Pulmonary artery endothelial cell (primary cell): ENCODE results near the gene GPR153. TPM values are rescaled to one million over a fixed set of nuclear protein-coding genes. Genes with fewer than 3 reads are reported as not detected.
"Not testable (repeated sequence)": the region's sequence is repeated elsewhere in the genome, so short reads cannot be mapped to it uniquely, and the experiment has no call there.

Experiments
- DNase-seq: peaks from one replicate; pipeline ENCODE4 v3.0.0-alpha.2; 2011; ENCODE audit warnings: low read depth, low spot score
- total RNA-seq: library from RNA; depleted of rRNA; stranded (reverse); fragments of >200 nt; gene quantifications from 2 replicates; pipeline ENCODE4 v1.2.3, GENCODE V29; 2014

The GPR153 gene
- total RNA-seq = 1.8 and 2.5 TPM in 2 replicates

GRCh38 chr1:6260961-6261614 is at the start of gene GPR153:
TSS of gene GPR153 (minus strand) at chr1:6261098. CDS start at chr1:6254905, 6,193 bp downstream.
- DNase-seq = no peak

GRCh38 chr1:6310116-6310848 is 49.4 kb upstream of the GPR153 start:
- DNase-seq = no peak

GRCh38 chr1:6309564-6309963 is 48.7 kb upstream of the GPR153 start:
- DNase-seq = no peak

GRCh38 chr1:6308449-6308848 is 47.6 kb upstream of the GPR153 start:
- no peak for DNase-seq

- DNase-seq = not testable (repeated sequence)
Measured at GRCh38 chr1:6307682-6308081, 46.8 kb upstream of the GPR153 start.

- no peak for DNase-seq
Measured at GRCh38 chr1:6307099-6307498, 46.2 kb upstream of the GPR153 start.

- DNase-seq = no peak
Measured at GRCh38 chr1:6303397-6304012, 42.6 kb upstream of the GPR153 start.

- no peak for DNase-seq
Measured at GRCh38 chr1:6302568-6302967, 41.7 kb upstream of the GPR153 start.

GRCh38 chr1:6301526-6301925 is 40.6 kb upstream of the GPR153 start:
- DNase-seq = no peak

GRCh38 chr1:6300342-6301048 is 39.6 kb upstream of the GPR153 start:
- DNase-seq = no peak

- DNase-seq = no peak
Measured at GRCh38 chr1:6299557-6300165, 38.8 kb upstream of the GPR153 start.

GRCh38 chr1:6298940-6299465 is 38.1 kb upstream of the GPR153 start:
- DNase-seq = no peak

GRCh38 chr1:6298530-6298929 is 37.6 kb upstream of the GPR153 start:
- DNase-seq = no peak

GRCh38 chr1:6295910-6296309 is 35.0 kb upstream of the GPR153 start:
- DNase-seq = no peak

GRCh38 chr1:6294890-6295556 is 34.1 kb upstream of the GPR153 start:
- DNase-seq = no peak

GRCh38 chr1:6294080-6294889 is 33.4 kb upstream of the GPR153 start:
- DNase-seq = no peak

- no peak for DNase-seq
Measured at GRCh38 chr1:6292102-6292501, 31.2 kb upstream of the GPR153 start.

- no peak for DNase-seq
Measured at GRCh38 chr1:6288665-6289064, 27.8 kb upstream of the GPR153 start.

- DNase-seq = no peak
Measured at GRCh38 chr1:6288026-6288425, 27.1 kb upstream of the GPR153 start.

GRCh38 chr1:6287431-6287886 is 26.6 kb upstream of the GPR153 start:
- no peak for DNase-seq
